ENCODE data around the gene CALM3. TPM values are rescaled to one million over a fixed set of nuclear protein-coding genes. Genes with fewer than 3 reads are reported as not detected.

The CALM3 gene
- total RNA-seq, 1 experiment from 2014 or later = 103 TPM

- no peaks in the 10 kb centered on the region for H3K36me3 Mint-ChIP-seq (ENCODE audit: insufficient read depth, unreplicated experiment)
- no peaks in the 10 kb centered on the region for H3K27me3 Mint-ChIP-seq (ENCODE audit: insufficient read depth, unreplicated experiment)
- H3K4me3 Mint-ChIP-seq (ENCODE audit: unreplicated experiment) = no peak overlapping the region
- H3K4me1 Mint-ChIP-seq (ENCODE audit: insufficient read depth, unreplicated experiment) = peaks cover 7% of the 10 kb centered on the region
- ChIA-PET CTCF (interaction anchor here (0.8 to 7.7 kb wide), 2 partner anchors 12 to 43 kb away, joined by 7 to 75 read pairs; no protein-coding TSS in a partner anchor), POLR2A (interaction anchor here (0.5 to 1.8 kb wide), 4 partner anchors 43 to 504 kb away, joined by 3 to 11 read pairs (median 4); partner anchors contain the start of gene DACT3)
- H3K27ac Mint-ChIP-seq (ENCODE audit: low read depth, unreplicated experiment) = no peak overlapping the region
- DNase-seq (ENCODE audit: unreplicated experiment) = no peak
- intact Hi-C loops (cut with micrococcal nuclease) = no loop called here
- no peaks in the 10 kb centered on the region for H3K9me3 Mint-ChIP-seq (ENCODE audit: unreplicated experiment)
- BruUV-seq (replicated peaks) = no TSS peak
- no peak for TF ChIP-seq CTCF (IDR thresholded peaks at IDR 0.05; ENCODE audit: unreplicated experiment)
These were observed 17.6 kb downstream of the CALM3 start for GRCh38 chr19:46618670-46619231.

DNA sequence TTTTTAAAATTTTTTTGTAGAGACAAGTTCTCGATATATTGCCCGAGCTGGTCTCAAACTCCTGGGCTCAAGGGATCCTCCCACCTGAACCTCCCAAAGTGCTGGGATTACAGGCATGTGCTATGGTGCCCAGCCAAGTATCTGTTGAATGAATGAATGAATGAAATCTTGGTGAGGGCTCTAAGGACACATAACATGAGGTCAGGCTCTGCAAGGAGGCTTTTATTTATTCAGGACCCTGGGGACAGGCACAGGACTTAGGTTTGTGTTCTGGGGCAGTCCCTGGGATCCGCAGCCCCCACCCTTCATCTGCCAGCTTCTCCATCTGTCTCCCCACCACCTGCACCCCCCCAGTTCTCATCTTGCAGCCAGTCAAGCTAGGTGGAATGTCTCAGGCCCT is 19.1 kb downstream of the CALM3 start:
- Mint-ChIP-seq H3K27me3 (ENCODE audit: insufficient read depth, unreplicated experiment) (no peaks in the 10 kb centered on the region), H3K4me3 (ENCODE audit: unreplicated experiment) (no peak overlapping the region), H3K36me3 (ENCODE audit: insufficient read depth, unreplicated experiment) (no peaks in the 10 kb centered on the region), H3K27ac (ENCODE audit: low read depth, unreplicated experiment) (no peak overlapping the region), H3K9me3 (ENCODE audit: unreplicated experiment) (no peaks in the 10 kb centered on the region), H3K4me1 (ENCODE audit: insufficient read depth, unreplicated experiment) (peaks cover 17% of the 10 kb centered on the region)
- CTCF ChIA-PET = interaction anchor here (1.9 kb wide), 1 partner anchor 41 kb away, joined by 12 read pairs; the partner anchor contains the start of gene DACT3
- intact Hi-C loops (cut with micrococcal nuclease) = no loop called here
- BruUV-seq (replicated peaks) = no TSS peak
- no peak for TF ChIP-seq CTCF (IDR thresholded peaks at IDR 0.05; ENCODE audit: unreplicated experiment)
- no peak for DNase-seq (ENCODE audit: unreplicated experiment)
- POLR2A ChIA-PET = no interaction called here

DNA sequence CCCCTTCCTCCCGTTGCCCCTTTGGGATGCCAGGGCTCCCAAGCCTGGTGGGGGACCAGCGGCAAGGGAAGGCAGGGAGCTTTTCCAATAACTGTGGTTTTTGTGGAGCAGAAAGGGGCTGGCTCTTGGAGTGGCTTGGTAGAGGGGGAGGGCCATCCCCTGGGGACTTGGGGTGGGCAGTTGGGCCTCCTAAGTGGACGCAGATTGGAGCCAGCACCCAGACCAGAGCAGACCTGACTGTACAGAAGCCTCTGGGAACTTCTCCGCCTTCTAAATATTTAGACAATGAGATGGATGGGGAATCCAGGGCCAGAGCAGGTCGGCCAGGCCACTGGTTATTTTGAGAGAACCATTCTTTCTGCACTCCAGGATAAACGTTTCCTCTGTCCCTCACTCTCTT is 19.6 kb downstream of the CALM3 start:
- ChIA-PET CTCF (interaction anchor here (1.9 kb wide), 1 partner anchor 41 kb away, joined by 12 read pairs; the partner anchor contains the start of gene DACT3), POLR2A (interaction anchor here (0.9 kb wide), 1 partner anchor 12 kb away, joined by 3 read pairs; no protein-coding TSS in a partner anchor)
- Mint-ChIP-seq H3K9me3 (ENCODE audit: unreplicated experiment) (no peaks in the 10 kb centered on the region), H3K27ac (ENCODE audit: low read depth, unreplicated experiment) (no peak overlapping the region), H3K4me3 (ENCODE audit: unreplicated experiment) (no peak overlapping the region), H3K36me3 (ENCODE audit: insufficient read depth, unreplicated experiment) (no peaks in the 10 kb centered on the region), H3K27me3 (ENCODE audit: insufficient read depth, unreplicated experiment) (no peaks in the 10 kb centered on the region), H3K4me1 (ENCODE audit: insufficient read depth, unreplicated experiment) (peaks cover 21% of the 10 kb centered on the region)
- intact Hi-C loops (cut with micrococcal nuclease) = no loop called here
- BruUV-seq (replicated peaks) = no TSS peak
- no peak for TF ChIP-seq CTCF (IDR thresholded peaks at IDR 0.05; ENCODE audit: unreplicated experiment)
- no peak for DNase-seq (ENCODE audit: unreplicated experiment)

DNA sequence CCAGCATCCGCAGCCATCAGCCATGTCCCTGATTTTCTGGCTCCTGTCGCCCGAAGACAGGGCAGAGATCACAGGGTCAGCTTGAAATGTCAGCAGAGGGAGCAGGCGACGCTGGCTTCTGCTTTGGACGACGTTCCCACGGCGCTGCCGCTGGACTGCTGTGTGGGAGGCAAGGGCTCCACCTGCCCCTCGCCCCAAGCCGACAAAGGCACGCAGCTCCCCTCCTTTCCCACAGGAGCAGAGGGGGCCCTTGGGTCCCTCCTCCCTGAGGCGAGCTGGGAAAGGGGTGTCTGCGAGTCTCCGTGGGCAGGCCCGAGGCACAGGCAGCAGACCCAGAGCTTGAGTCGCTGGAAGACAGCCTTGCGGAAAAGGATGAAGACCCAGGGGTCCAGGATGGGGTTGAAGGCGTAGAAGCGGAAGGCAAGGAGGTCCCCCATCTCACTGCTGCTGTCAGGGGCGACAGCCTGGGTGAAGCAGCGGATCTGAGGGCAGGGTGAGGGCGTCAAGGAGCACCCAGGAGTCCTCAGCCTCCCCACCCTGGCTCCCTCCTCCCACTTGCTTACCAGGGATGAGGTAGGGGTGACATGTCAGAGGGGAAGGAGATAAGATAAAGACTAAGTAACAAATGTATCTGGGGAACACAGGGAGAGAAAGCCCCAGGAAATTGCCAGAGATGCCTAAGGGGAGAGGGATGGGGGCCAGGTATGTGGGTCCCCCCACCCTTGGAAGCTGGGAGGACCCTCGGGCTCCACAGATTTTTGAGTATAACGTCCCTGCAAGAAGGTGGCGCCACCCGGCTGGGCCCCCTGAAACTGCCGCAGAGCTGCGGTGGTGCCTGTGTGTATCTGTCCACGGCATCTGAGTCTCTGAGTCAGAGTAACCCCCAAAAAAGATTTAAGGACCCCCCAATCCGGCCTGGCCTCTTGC is 20.3 kb downstream of the CALM3 start:
- POLR2A ChIA-PET = interaction anchor here (0.9 to 1.4 kb wide), 2 partner anchors 9 to 11 kb away, joined by 3 to 7 read pairs; no protein-coding TSS in a partner anchor

More for the DNA sequence above, 20.3 kb downstream of the CALM3 start:
- no peak overlapping the region for H3K27ac Mint-ChIP-seq (ENCODE audit: low read depth, unreplicated experiment)
- BruUV-seq (replicated peaks) = no TSS peak
- no peak for DNase-seq (ENCODE audit: unreplicated experiment)
- peaks cover 21% of the 10 kb centered on the region for H3K4me1 Mint-ChIP-seq (ENCODE audit: insufficient read depth, unreplicated experiment)
- CTCF ChIA-PET = interaction anchor here (1.4 to 1.9 kb wide), 2 partner anchors 10 to 40 kb away, joined by 4 to 12 read pairs; partner anchors contain the start of gene DACT3
- no peaks in the 10 kb centered on the region for H3K36me3 Mint-ChIP-seq (ENCODE audit: insufficient read depth, unreplicated experiment)
- intact Hi-C loops (cut with micrococcal nuclease) = no loop called here
- H3K4me3 Mint-ChIP-seq (ENCODE audit: unreplicated experiment) = no peak overlapping the region
- H3K27me3 Mint-ChIP-seq (ENCODE audit: insufficient read depth, unreplicated experiment) = no peaks in the 10 kb centered on the region
- no peaks in the 10 kb centered on the region for H3K9me3 Mint-ChIP-seq (ENCODE audit: unreplicated experiment)
- TF ChIP-seq CTCF (IDR thresholded peaks at IDR 0.05; ENCODE audit: unreplicated experiment) = no peak
